Activated CD4-positive, CD25-positive, alpha-beta regulatory T cell treated with anti-CD3 and anti-CD28 coated beads, Interleukin-2, amount 50 U/mL, for 16 hours (primary cell): ENCODE results near the gene SEMA4D.

ENCODE experiments used
- DNase-seq: peaks from one replicate; pipeline ENCODE4 v3.0.0-alpha.2; 2020; ENCODE audit warnings: low read depth, low spot score

Gene SEMA4D, protein sequence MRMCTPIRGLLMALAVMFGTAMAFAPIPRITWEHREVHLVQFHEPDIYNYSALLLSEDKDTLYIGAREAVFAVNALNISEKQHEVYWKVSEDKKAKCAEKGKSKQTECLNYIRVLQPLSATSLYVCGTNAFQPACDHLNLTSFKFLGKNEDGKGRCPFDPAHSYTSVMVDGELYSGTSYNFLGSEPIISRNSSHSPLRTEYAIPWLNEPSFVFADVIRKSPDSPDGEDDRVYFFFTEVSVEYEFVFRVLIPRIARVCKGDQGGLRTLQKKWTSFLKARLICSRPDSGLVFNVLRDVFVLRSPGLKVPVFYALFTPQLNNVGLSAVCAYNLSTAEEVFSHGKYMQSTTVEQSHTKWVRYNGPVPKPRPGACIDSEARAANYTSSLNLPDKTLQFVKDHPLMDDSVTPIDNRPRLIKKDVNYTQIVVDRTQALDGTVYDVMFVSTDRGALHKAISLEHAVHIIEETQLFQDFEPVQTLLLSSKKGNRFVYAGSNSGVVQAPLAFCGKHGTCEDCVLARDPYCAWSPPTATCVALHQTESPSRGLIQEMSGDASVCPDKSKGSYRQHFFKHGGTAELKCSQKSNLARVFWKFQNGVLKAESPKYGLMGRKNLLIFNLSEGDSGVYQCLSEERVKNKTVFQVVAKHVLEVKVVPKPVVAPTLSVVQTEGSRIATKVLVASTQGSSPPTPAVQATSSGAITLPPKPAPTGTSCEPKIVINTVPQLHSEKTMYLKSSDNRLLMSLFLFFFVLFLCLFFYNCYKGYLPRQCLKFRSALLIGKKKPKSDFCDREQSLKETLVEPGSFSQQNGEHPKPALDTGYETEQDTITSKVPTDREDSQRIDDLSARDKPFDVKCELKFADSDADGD

DNA sequence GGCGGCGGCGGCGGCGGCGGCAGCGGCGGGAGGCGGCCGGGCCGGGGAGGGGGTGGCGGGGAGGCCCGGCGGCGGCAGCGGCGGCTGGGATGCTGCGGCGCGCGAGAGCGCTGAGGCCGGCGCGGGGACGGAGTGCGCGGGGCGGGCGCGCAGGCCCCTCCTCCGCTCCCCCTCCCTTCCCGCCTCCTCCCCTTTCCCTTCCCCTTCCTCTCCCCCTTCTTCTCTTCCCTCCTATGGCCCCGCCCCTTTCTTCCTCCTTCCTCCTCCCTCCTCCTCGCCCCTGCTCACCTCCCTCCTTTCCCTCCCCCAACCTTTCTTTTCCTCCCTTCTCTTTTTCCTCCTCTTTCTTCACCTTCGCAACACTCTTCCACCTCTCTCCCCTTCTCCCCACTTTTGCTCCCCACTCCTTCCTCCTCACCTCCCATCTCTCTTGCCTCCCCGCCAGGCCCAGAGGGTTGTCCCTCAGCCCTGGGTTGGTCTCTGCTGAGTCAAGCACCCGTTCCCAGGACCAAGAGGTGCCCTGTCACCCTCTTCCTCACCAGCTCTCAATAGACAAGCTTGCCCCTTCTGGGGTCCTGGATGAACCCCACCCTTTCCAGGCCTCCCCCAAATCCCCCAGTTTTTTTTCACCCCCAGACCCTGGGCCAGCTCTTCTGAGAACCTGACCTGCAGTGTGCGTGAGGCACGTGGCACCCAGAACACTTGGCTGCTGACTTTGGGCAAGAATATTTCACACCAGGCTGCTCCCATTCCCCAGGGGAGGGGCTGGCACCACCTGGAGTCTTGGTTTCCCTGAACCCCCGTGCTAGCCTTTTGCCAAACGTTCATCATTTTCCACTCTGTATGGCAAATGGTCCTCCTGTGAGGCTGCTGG, at the start of gene SEMA4D:
TSS of gene SEMA4D (minus strand) at position 136 of the 874 bp plus-strand sequence. CDS start 92,657 bp downstream, outside the sequence.
- no peak for DNase-seq

DNA sequence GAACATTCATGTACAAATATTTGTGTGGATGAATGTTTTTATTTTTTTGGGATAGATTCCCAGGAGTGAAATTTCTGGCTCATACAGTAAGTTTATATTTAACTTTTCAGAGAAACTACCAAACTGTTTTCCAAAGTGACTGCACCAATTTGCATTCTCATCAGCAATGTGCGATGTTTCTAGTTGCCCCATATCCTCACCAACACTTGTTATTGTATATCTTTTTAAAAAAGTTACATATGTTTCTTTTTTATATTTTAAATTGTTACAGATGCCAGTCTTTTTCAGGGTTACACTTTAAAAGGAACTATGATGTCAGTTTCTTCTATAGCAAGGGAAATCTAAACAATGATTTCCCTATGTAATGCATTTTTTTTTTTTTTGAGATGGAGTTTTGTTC, 49.1 kb upstream of the SEMA4D start:
- no peak for DNase-seq

DNA sequence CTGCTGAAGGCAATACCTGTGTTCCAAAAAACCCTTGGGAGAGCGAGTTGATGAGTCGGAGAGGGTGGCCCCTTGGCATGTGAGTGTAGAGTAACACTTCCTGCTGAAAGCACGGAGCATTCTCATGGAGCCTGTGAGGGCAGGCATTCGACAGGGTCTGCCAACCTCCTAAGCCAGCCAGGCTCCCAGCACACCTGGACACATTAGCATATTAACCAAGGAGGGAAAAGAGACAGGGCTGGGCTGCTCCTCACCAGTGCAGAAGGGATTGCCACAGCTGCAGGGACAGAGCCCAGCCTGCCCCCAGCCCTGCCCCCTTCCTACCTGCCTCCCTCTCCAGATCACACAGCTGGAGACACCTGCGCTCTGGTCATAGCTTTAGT, 46.4 kb upstream of the SEMA4D start:
- DNase-seq, result no peak

DNA sequence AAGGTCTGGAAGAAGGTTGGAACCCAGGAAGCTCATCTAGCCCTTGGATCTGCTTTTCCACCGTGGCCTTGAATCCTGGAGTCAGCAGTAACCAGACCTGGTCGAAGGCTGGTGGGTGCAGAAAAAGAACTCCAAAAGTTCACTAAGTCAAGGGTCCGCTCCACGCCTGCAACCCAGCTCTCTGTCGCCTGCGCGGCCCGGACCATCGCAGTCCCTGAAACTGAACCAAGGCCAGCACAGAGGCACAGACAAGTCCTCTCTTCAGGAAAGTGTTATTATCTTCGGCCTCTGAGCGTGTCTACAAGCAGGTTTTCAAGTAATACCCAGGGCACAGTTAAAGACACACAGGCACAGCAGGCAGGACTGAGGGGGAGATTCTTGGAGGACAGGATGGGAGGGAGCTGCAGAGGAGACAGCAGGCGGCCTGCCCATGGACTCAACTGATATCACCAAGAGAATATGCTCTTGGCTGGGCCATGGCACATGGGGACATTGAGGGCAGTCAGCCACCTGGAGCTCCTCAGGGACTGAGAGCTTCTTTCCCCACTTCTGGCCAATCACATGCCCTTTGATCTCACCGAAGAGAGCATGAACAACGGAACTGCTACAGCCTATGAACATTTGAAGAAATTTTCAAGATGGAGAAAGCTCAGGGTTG, 45.8 kb upstream of the SEMA4D start:
- DNase-seq, result no peak

DNA sequence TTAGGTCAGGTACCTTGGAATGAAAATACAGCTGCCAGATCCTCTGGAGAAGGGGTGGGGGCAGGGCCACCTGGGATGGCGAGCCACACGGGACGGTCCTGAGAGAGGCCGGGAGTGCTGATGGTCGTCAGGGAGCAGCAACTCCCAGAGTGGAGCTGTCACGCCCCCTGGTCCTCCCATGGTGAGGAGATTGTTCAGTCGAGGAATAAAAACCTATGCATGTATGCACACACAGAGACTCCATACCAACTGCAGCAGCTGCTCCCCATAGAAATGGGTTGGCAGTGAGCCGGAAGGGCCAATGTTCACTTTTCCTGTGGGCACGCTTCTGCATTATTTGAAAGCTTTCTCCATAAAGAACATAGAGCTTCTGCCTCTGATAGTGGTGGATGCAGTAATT, 45.2 kb upstream of the SEMA4D start:
- no peak for DNase-seq

DNA sequence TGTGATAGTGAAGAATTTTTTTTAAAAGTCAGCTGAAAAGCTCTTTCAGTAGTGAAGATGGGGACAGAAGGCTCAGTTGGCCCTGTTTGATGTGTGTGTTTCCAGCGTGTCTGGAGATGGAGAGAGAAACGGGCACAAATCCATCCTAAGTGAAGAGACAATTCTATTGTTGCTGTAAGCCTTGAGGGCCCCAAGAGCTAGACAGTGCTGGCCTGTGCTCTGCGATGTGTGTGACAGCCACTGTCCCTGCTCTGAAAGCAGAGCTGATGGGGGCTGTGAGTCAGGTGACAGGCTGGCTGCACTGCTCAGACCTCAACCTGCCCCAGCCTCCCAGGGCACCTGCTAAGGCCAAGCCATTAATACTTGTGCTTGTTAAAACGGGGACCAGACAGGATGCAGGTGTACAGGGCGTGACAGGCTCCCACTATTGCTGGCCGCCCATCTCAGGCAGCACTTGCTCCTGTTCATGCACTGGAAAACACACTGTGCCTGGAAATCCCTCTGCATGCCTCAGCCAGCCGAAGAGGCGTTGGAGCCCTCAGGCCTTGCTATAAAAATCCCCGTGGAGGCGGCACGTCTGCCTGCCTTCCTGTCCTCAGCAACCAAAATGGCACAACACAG, 44.6 kb upstream of the SEMA4D start:
- no peak for DNase-seq

DNA sequence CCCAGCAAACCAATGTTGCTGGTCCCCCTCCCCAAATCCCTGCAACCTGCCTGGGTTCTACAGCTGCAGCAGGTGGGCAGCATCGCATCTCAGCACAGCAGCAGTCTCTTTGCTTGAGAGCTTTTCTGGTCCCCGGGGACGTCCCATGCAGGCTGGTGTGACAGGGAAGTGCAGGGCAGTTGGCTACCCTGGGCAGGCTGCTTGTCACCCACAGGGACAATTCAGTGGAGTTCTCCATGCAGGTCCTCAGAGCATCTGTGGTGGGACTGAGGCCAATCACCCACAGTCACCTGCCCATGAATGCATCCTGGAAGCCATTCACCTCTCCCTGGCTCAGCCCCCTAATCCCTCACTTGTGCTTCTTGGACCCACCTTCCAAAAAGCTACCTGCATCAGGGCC, 43.9 kb upstream of the SEMA4D start:
- no peak for DNase-seq

DNA sequence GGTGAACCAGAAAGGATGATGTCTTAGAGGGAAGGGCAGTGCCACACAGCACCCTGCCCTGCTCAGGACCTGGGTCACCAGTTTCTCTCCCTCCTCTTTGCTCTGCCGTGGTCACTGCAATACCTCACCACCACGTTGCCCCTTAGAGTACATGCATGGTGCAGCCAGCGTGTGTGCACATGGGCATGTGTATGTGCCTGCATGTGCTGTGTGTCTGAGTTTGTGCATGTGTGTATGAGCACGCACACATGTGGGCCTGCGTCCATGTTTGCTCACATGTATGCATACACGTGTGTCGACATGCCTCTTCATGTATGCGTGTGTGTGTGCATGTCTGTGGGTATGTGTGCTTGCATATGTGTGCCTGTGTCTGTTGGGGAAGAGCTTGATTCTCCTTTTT, 41.5 kb upstream of the SEMA4D start:
- DNase-seq, result no peak

DNA sequence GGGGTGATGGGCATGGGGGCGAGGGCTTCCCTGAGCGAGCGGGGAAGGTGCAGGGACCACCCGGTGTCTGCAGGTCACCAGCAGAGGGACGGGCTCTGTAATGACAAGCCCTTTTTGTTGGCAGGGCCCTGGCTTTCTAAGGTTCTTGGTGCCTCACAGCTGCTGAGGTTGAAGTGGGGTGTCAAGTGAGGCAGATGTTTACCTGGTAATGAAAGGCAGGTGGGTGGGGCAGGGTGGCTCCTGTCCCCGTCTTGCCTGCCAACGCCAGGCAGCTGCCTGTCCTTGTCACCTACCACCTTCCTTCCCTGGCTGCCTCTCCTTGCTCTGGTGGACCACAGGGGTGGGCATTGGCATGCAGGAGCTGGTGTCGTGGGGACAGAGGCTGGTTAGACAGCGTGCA, 41.0 kb upstream of the SEMA4D start:
- no peak for DNase-seq

DNA sequence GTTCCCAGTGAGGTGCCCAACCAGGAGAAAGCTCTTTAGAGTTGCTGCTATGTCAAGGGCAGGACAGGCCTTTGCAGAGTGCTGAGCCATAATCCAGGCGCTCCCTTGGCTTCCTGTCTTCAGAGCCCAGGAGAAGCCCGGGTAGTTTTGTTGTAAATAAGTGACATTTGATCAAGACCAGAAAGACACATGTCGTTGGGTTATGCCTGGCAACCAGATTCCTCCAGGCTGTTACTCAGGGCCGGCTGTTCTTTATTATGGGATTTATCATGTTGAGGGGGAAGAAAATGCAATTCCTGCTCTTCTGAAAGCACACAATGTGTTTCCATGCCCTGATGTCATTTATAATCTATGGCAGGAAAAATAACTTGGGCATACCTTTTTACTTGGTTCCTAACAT, 39.3 kb upstream of the SEMA4D start:
- no peak for DNase-seq

DNA sequence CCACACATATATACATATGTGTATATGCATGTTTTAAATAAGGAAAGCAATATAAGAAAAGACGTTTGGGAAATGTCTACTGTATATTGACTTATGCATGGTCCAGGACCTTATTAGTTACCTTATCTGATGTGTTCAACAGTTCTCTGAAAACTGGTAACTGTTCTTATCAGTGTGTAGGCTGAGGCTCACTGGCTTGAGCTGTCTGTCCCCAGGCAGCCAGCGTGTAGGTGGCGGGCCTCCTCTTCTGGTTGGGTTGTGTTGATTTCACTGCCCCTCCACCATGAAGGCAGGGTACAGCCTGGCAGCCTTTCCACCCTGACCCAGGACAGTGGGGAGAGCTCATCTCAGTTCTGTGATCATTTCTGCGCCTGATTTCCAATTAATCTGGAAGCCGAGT, 38.7 kb upstream of the SEMA4D start:
- DNase-seq, result no peak

DNA sequence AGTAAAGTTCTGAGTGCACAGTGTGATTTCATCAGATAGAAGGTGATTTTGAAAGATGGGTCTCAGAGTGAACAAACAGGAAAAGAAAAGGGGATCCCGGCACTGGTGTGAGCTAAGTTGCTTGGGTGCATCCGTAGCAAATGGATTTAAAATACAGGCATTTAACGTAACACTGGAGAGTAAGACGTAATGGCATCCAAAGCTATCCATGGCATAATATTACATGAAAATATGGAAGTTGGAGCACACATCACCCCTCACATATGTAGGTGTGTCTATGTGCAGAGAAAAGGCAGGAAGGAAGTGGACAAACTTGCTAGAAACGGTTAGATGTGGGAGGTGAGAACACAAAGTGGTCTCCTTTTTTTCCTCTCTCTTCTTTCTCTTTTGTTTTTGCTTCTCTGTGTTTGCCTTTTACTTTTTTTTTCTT, 38.2 kb upstream of the SEMA4D start:
- DNase-seq, result no peak

DNA sequence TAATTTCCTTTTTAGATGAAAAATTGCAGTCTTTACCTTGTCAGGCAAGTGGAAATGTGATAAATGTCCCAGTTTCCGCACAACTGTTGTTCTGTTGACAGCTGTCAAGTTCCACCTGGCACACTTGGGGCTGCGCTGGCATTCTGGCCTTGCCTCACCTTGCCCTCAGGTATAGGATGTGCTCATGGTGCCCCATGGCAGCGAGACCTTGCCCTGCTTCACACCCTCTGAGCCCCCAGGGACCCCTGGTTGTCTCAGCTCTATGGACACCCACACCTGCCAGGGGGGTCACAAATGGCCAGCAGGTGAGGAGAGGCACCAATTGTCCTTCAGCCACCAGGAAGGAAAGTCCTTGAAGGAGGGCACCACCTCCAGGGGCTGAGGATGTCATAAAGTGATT, 37.5 kb upstream of the SEMA4D start:
- no peak for DNase-seq

DNA sequence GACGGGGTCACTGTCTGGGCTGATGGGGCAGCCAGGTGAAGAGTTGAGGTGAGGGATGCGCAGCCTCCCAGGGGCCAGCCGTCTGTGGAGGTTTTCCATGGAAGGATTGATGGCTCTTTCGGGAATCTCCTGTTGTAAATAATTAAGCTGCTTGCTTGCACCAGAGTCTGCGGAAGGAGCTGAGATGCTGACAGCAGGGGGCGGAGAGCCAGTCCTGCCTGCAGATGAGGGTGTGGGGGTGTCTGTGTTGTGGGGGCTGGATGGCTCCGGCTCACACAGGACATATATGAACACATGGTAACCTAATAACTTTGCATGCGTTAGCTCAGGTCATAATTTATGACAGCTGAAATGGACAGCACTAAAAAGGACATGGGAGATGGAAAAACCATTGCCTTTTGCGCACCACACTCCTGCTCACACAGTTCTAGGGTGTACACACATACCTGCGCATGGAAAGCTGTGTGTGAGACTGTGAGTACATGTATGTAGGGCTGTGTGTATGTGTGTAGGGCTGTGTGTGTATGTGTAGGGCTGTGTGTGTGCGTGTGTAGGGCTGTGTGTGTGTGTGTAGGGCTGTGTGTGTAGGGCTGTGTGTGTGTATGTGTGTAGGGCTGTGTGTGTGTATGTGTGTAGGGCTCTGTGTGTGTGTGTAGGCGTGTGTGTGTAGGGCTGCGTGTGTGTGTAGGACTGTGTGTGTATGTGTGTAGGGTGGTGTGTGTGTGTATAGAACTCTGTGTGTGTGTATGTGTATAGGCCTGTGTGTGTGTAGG, 36.8 kb upstream of the SEMA4D start:
- DNase-seq, result no peak

DNA sequence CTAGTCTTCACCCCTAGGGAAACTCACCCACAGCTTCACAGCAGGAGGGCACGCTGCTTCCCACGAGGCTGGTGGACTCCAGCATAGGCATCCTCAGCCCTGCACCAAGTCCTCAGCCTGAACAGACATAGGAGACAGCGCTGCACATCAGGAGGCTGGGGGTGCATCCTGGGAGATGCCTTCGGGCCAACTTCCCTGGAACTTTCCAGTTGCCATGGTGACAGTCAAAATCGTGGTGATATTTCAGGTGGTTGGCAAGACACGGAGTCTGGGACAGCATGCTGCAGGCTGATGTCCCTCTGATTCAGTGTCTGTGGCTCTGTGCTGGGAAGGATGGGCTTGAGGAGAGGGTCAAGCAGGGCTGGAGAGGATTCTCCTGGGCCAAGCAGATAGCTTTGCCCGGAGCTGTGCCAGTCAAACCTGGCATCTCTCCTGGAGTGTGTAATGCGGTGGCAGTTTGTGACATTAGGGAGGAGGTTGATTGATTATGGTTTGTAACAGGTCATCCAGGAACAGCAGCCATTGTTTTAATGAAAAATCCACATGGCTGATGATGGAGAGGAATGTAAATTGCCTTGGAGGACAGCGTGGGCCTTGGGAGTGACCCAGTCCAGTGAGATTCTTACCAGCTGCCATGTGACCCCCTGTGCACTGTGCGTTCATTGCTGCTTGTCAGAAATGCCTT, 35.6 kb upstream of the SEMA4D start:
- no peak for DNase-seq

DNA sequence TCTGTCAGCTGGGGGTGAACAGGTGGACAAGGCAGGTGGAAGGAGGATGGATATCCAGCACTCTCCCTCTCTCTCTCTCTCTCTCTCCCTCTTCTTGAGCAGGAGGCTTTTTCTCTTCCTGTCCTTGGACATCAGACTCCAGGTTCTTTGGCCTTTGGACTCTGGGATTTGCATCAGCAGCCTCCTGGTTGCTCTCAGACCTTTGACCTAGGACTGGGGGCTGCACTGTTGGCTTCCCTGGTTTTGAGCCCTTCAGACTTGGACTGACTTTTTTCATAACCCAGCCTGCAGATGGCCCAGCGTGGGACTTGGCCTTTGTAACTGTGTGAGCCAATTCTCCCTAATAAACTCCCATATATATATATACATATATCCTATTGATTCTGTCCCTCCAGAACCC, 35.0 kb upstream of the SEMA4D start:
- no peak for DNase-seq

DNA sequence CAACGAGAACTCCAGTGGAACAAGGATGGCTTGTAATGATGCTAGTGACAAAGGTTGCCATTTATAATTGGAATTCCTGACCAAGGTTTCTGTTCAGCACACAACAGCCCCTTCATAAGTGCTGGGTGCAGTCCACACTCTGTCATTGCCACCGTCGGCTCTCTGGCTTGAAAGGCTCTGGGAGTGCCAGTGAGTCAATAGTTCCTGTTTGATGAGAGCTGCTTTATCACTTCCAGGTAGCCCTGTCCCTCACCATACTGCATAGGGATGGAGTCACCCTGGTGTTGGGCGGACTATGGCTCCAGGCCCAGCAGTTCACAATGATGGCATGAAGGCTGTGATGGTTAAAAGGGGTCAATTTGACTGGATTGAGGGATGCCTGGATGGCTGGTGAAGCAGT, 34.6 kb upstream of the SEMA4D start:
- no peak for DNase-seq

DNA sequence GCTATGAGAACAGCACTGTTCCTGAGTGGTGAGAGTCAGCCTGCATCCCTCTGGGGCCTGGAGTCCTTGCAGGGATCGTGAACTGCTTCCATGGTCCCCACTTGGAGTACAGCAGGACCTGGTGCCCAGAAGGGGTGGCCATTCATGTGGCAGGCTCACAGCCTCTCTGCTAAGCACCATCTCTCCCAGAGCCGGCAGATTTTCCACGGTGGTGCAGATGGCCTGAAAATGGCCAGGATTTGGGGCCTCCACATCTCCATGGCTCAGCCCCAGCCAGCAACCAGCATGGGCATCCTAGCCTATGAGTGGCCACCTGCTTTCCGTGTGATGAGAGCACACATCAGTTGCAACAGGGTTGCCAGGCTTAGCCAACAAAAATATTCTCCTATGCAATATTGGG, 33.9 kb upstream of the SEMA4D start:
- no peak for DNase-seq

DNA sequence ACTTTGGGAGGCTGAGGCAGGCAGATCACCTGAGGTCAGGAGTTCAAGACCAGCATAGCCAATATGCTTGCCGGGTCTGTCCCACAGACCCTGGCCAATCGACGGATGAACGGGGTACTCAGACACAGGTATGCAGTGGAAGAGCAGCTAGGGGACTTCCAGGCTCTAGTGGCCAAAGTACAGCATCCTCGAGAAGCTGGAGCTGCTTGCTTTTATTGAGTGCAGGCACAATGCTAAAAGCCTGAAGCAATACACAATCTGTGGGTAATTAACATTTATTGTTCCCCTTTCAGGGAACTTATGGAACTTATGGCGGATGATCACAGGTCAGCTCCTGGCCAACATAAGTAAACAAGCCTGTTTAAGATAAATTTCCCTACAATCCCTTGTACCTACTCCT, 32.8 kb upstream of the SEMA4D start:
- no peak for DNase-seq
